Measurements from ENCODE around the gene FXYD6. TPM values are rescaled to one million over a fixed set of nuclear protein-coding genes. Genes with fewer than 3 reads are reported as not detected.

The FXYD6 gene, protein sequence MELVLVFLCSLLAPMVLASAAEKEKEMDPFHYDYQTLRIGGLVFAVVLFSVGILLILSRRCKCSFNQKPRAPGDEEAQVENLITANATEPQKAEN
- 0.72 TPM in 1 of 2 replicates, not detected in the other for total RNA-seq

DNA sequence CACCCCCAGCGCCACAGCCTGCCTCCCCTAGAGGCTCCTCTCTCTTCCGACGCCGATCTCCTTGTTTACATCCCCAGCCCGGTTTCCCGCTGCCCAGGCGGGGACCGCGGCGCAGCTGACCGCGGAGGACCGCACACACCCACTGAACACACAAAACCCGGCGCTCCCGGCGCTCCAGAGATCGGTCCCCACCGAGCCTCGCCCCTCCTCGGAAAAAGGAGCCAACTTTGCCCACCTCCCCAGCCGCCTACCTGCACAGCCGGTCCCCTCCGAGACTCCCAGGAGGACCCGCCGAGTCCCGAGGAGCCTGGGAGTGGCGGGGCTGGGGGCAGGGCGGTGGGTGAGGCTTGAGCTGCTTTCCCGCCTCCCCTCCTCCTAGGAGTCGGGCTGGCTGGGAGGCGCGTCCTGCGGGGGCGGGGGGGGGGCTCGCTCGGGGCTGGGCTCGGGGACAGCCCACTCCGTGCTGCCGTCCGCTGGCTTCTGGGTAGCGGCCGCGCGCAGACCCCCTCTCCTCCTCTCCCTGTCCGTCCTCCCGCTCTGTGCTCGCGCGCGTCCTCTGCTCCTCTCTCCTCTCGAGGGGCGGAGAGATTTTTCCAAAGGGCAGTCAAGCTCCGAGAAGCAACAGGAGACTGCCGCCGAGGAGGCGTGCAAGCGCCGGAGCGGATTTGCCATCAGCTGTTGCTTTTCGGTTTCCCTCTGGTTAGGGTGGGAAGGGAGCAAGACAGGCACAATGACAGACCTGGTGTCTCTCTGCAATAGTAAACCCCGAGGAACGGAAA lies at the start of gene FXYD6:
TSS of gene FXYD6 (minus strand) at position 318 of the 779 bp plus-strand sequence. CDS start 33,882 bp downstream, outside the sequence.

DNA sequence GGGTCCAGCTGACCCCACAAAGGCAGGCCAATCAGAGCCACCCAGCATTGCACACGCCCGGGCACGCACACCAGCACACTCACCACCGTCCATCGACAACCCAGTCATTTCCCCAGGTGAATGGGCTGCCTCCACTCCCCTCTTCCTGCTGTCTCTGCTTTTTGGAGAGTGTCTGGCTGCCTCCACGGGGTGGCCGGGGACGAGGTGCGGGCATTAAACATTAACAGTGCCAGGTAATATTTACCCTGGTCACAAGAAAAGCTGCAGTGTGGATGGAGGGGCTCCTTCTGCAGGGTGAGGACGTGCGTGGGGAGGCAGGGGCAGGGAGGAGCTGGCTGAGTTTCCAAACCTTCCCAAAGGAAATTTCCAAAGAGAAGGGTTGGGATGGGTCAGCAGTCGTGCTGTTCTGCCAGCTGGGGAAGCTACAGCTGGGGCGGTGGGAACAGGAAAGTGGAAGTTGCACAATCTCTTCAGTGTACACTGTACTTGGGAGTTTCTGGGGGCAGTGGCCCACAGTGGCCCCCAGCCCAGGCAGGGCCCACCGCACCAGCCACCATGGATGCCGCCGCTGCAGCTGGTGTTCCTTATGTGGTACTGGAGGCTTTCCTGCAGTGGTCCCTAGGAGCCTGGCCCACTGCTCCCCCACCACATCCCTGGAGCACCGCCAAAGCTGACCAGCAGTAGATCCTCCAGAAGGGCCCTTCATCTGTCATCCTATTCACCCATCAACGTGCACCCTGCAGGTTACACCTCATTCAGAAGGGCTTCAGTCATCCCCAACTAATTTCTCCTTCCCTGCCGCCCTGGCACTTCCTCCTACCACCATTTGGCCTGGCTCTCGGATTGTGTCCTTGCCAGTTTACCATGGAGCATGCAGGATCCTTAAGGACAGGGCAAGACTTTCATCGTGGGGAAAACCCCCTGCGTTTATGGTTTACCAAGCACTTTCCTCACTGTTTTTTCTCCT lies 51.6 kb downstream of the FXYD6 start, which contains the start of gene FXYD2:
TSS of gene FXYD2 (minus strand) at position 174 of the 967 bp plus-strand sequence. CDS start at position 108, 66 bp downstream.

DNA sequence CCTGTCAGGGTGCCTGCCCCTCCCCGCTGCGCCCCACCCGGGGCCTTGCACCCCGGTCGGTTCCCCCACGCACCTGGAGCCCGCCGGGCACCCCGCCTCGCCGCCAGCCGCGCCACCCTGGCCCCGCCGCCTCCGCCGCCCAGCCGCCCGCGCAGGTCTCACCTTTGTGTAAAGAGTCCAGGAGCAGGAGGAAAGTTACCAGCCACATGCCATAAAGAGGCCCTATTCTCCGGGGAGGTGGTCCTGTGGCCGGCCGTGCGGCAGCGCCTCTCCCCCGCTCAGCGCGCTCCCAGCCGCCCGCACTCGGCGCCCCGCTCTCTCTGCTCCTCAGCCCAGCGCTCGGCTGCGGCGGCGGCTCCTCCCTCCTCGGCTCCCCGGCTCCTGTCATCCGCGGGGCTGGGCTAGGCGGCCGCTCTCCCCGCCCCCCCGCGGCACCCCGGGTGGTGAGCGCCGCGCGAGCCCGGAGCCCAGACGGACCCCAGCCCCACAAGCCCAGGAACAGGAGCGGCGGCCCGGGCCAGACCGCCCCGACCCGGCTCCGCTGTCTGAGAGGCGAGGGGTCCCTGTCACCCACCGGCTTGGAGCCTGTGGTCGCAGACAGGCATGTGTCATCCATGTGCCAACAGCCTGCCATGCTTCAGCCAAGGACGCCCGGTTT lies 79.5 kb downstream of the FXYD6 start, which contains the start of gene DSCAML1:
TSS of gene DSCAML1 (minus strand) at position 345 of the 658 bp plus-strand sequence. CDS start at position 208, 137 bp downstream.

Other genes starting within 250 kb of the FXYD6 start
- gene DSCAML1, start 79.4 kb downstream of the FXYD6 start, total RNA-seq, result 1.9 TPM in 1 of 2 replicates, not detected in the other
- 0.64 and 59.8 TPM in 2 replicates for gene FXYD2, start 51.9 kb downstream of the FXYD6 start, total RNA-seq
- 1.7 and 4.6 TPM in 2 replicates for gene TMPRSS13, start 52.7 kb upstream of the FXYD6 start, total RNA-seq
- gene IL10RA, start 109.7 kb upstream of the FXYD6 start, total RNA-seq, result under 0.01 TPM in 1 of 2 replicates, not detected in the other
- gene TMPRSS4, start 200.4 kb upstream of the FXYD6 start, total RNA-seq, result 48.7 and 86.1 TPM in 2 replicates
- gene SMIM35, start 210.3 kb upstream of the FXYD6 start, total RNA-seq, result under 0.01 TPM in 1 of 2 replicates, not detected in the other